CD14-positive monocyte (primary cell): ENCODE results near the gene PIEZO2. TPM values are rescaled to one million over a fixed set of nuclear protein-coding genes. Genes with fewer than 3 reads are reported as not detected.

Experiments
- DNase-seq, 3 donors: peaks; one replicate each; pipeline ENCODE4 v3.0.0-alpha.2; 2011 to 2022
- H2AFZ ChIP-seq: 2 replicates; pipeline ENCODE4 v1.6.0; 2012; ENCODE audit warnings: mild to moderate bottlenecking, low read depth, low read length, inconsistent platforms; ENCODE audit not compliant: insufficient read depth, poor library complexity, severe bottlenecking
- H3K27ac ChIP-seq, 2 donors: 1 replicate in 1 of 2; 2 replicates in 1 of 2; pipeline ENCODE4 v1.5.1; 2012 to 2013; ENCODE audit warnings: low read length in 2 of 2, control low read depth in 1 of 2, inconsistent platforms in 1 of 2, low read depth in 1 of 2, mild to moderate bottlenecking in 1 of 2
- H3K27me3 ChIP-seq, 2 donors: one replicate each; pipeline versions ENCODE4 v1.6.0 to v1.6.1; 2011 to 2013; ENCODE audit warnings: low read length in 2 of 2; ENCODE audit not compliant: control insufficient read depth in 2 of 2, insufficient read depth in 2 of 2
- H3K36me3 ChIP-seq, 2 donors: replicated peaks in 1 of 2; 1 replicate in 1 of 2; 2 replicates in 1 of 2; pipeline versions ENCODE4 v1.5.1 to v1.6.1; 2012 to 2013; ENCODE audit warnings: low read length in 2 of 2, control low read depth in 1 of 2, inconsistent platforms in 1 of 2, mild to moderate bottlenecking in 1 of 2; ENCODE audit not compliant: insufficient read depth in 2 of 2, control insufficient read depth in 1 of 2
- H3K4me1 ChIP-seq, 2 donors: 1 replicate in 1 of 2; 2 replicates in 1 of 2; pipeline versions ENCODE4 v1.5.1 to v1.6.1; 2012 to 2013; ENCODE audit warnings: low read length in 2 of 2, control low read depth in 1 of 2, inconsistent platforms in 1 of 2, mild to moderate bottlenecking in 1 of 2, moderate library complexity in 1 of 2; ENCODE audit not compliant: insufficient read depth in 2 of 2, control insufficient read depth in 1 of 2
- H3K4me2 ChIP-seq: replicated peaks from 2 replicates; pipeline ENCODE3; 2012; ENCODE audit warnings: low read length, moderate library complexity, mild to moderate bottlenecking; ENCODE audit not compliant: poor library complexity, severe bottlenecking; ENCODE audit errors: extremely low read depth
- H3K4me3 ChIP-seq, 3 experiments: fragments of 200-600 bp in 1 of 3; sonication (generic) in 1 of 3; replicated peaks in 1 of 3; 1 replicate in 2 of 3; 2 replicates in 1 of 3; pipeline ENCODE4 v1.5.1; 2011 to 2013; ENCODE audit warnings: low read length in 3 of 3, mild to moderate bottlenecking in 3 of 3, control low read depth in 2 of 3, low read depth in 2 of 3, inconsistent platforms in 1 of 3, moderate library complexity in 1 of 3
- H3K79me2 ChIP-seq: 2 replicates; pipeline ENCODE4 v1.6.0; 2012; ENCODE audit warnings: mild to moderate bottlenecking, control low read depth, inconsistent platforms, low read length, moderate library complexity; ENCODE audit not compliant: insufficient read depth
- H3K9ac ChIP-seq: 2 replicates; pipeline ENCODE4 v1.6.0; 2017; ENCODE audit warnings: low read length, mild to moderate bottlenecking; ENCODE audit not compliant: insufficient read depth, poor library complexity, severe bottlenecking
- H3K9me3 ChIP-seq, 2 donors: replicated peaks in 1 of 2; 1 replicate in 1 of 2; 2 replicates in 1 of 2; pipeline versions ENCODE4 v1.5.1 to v1.6.1; 2012 to 2013; ENCODE audit warnings: low read length in 2 of 2, control low read depth in 1 of 2; ENCODE audit not compliant: control insufficient read depth in 1 of 2, insufficient read depth in 1 of 2
- H4K20me1 ChIP-seq: 2 replicates; pipeline ENCODE4 v1.6.0; 2012; ENCODE audit warnings: mild to moderate bottlenecking, low read length, control low read depth, moderate library complexity; ENCODE audit not compliant: insufficient read depth
- H3K27ac Mint-ChIP-seq, 7 donors: one replicate each; pipeline ENCODE4 v1.8.0; 2020; ENCODE audit warnings: mild to moderate bottlenecking in 7 of 7, mixed read lengths in 7 of 7, moderate library complexity in 6 of 7, inconsistent platforms in 2 of 7
- H3K27me3 Mint-ChIP-seq, 3 donors: one replicate each; pipeline ENCODE4 v1.8.0; 2021 to 2022; ENCODE audit warnings: low read depth in 3 of 3, mild to moderate bottlenecking in 3 of 3, mixed read lengths in 3 of 3, moderate library complexity in 3 of 3, inconsistent platforms in 1 of 3
- H3K36me3 Mint-ChIP-seq, 2 donors: one replicate each; pipeline ENCODE4 v1.8.0; 2020; ENCODE audit warnings: mixed read lengths in 2 of 2, inconsistent platforms in 1 of 2, mild to moderate bottlenecking in 1 of 2
- H3K4me1 Mint-ChIP-seq: one replicate; pipeline ENCODE4 v1.8.0; 2020; ENCODE audit warnings: mild to moderate bottlenecking, mixed read lengths
- H3K4me3 Mint-ChIP-seq, 2 donors: one replicate each; pipeline ENCODE4 v1.8.0; 2020; ENCODE audit warnings: mild to moderate bottlenecking in 2 of 2, mixed read lengths in 2 of 2, moderate library complexity in 1 of 2
- H3K9me3 Mint-ChIP-seq, 7 donors: one replicate each; pipeline ENCODE4 v1.8.0; 2020 to 2022; ENCODE audit warnings: mixed read lengths in 7 of 7, mild to moderate bottlenecking in 6 of 7, moderate library complexity in 6 of 7, inconsistent platforms in 2 of 7
- CTCF ChIP-seq: fragments of 200-600 bp; IDR thresholded peaks from one replicate; pipeline ENCODE4 v1.8.0; 2022; ENCODE audit warnings: antibody characterized with exemption, mild to moderate bottlenecking
- WGBS: methylation state at CpG from one replicate; pipeline ENCODE4 v1.1.5; 2013; ENCODE audit warnings: missing lambda C conversion rate; ENCODE audit not compliant: insufficient coverage; 5-methylcytosine and 5-hydroxymethylcytosine counted together
- intact Hi-C, 2 donors: fragments of 100-400 bp; cut with micrococcal nuclease; formaldehyde crosslinking; loops; one replicate each; pipeline versions ENCODE4 v1.15.0 to v1.15.1; 2023
- polyA plus RNA-seq, 3 donors: library from polyadenylated mRNA; depleted of rRNA in 1 of 3; unstranded in 2 of 3; stranded (reverse) in 1 of 3; fragments of 300-500 nt in 2 of 3; fragments of >200 nt in 1 of 3; fragmentation: Illumina TruSeq in 2 of 3; gene quantifications; 1 replicate in 2 of 3; 2 replicates in 1 of 3; pipeline ENCODE4 v1.2.3, GENCODE V29; 2012 to 2021

Gene PIEZO2
- polyA plus RNA-seq, 3 donors = not detected

GRCh38 chr18:10686308-10686707, 463.1 kb downstream of the PIEZO2 start:
- Histone ChIP-seq H3K4me1 (no peaks in the 10 kb centered on the region), H3K27ac (no peak overlapping the region), H2AFZ (no peak overlapping the region), H3K27me3 (no peaks in the 10 kb centered on the region), H3K9me3 (no peaks in the 10 kb centered on the region), H3K36me3 (no peaks in the 10 kb centered on the region), H3K4me3 (no peak overlapping the region), H3K9ac (no peak overlapping the region), H3K79me2 (no peaks in the 10 kb centered on the region), H3K4me2 (no peak overlapping the region), H4K20me1 (no peaks in the 10 kb centered on the region)
- H3K27me3 Mint-ChIP-seq = peaks cover 2 to 5% (median 3%) of the 10 kb centered on the region in 3 donors
- no peaks in the 10 kb centered on the region for H3K36me3 Mint-ChIP-seq
- no peak for DNase-seq
- intact Hi-C loops = no loop called here
- no peak overlapping the region for H3K4me3 Mint-ChIP-seq
- H3K27ac Mint-ChIP-seq = no peak overlapping the region
- no CpG with 5 or more reads among the region's 1 CpG for WGBS
- H3K9me3 Mint-ChIP-seq = peaks cover 0 to 6% (median 3%) of the 10 kb centered on the region in 7 donors
- no peak for TF ChIP-seq CTCF
- H3K4me1 Mint-ChIP-seq = no peaks in the 10 kb centered on the region

- Mint-ChIP-seq H3K9me3 (peaks cover 0 to 3% (median 1%) of the 10 kb centered on the region in 7 donors), H3K27ac (no peak overlapping the region), H3K4me3 (no peak overlapping the region), H3K4me1 (no peaks in the 10 kb centered on the region), H3K27me3 (peaks cover 0 to 5% (median 1%) of the 10 kb centered on the region in 3 donors), H3K36me3 (no peaks in the 10 kb centered on the region)
- intact Hi-C loops = no loop called here
- Histone ChIP-seq H2AFZ (no peak overlapping the region), H3K36me3 (no peaks in the 10 kb centered on the region), H3K27me3 (no peaks in the 10 kb centered on the region), H3K9me3 (no peaks in the 10 kb centered on the region), H3K27ac (no peak overlapping the region), H3K4me3 (no peak overlapping the region), H3K79me2 (no peaks in the 10 kb centered on the region), H4K20me1 (no peaks in the 10 kb centered on the region), H3K4me1 (no peaks in the 10 kb centered on the region), H3K9ac (no peak overlapping the region), H3K4me2 (no peak overlapping the region)
- DNase-seq = no peak
- 78% methylated on average over 15 of the region's 15 CpGs for WGBS
- TF ChIP-seq CTCF = no peak
Measured at GRCh38 chr18:10685484-10685883, 463.9 kb downstream of the PIEZO2 start.
